Activated T-cell treated with anti-CD3 and anti-CD28 coated beads, Interleukin-2, amount 50 U/mL, for 4 hours (primary cell): Measurements from ENCODE around the gene CIDEA. TPM values are rescaled to one million over a fixed set of nuclear protein-coding genes. Genes with fewer than 3 reads are reported as not detected.

ENCODE experiments used
- ATAC-seq, 2 donors: fragments of 200-7000 bp; cut with Tn5 transposase; one replicate each; pipeline ENCODE4 v1.10.0; 2021
- DNase-seq: peaks from one replicate; pipeline ENCODE4 v3.0.0-alpha.2; 2020
- H3K27me3 Mint-ChIP-seq: one replicate; pipeline ENCODE4 v1.8.0; 2021; ENCODE audit warnings: low read depth, mixed read lengths
- H3K36me3 Mint-ChIP-seq: one replicate; pipeline ENCODE4 v1.8.0; 2022; ENCODE audit warnings: mixed read lengths; ENCODE audit not compliant: insufficient read depth
- H3K4me1 Mint-ChIP-seq: one replicate; pipeline ENCODE4 v1.8.0; 2021; ENCODE audit warnings: low read depth, mixed read lengths
- H3K4me3 Mint-ChIP-seq: one replicate; pipeline ENCODE4 v1.8.0; 2021; ENCODE audit warnings: mild to moderate bottlenecking, moderate library complexity, mixed read lengths
- H3K9me3 Mint-ChIP-seq: one replicate; pipeline ENCODE4 v1.8.0; 2021; ENCODE audit warnings: mixed read lengths
- total RNA-seq, 3 donors: library from RNA; stranded (reverse); gene quantifications; one replicate each; pipeline ENCODE4 v1.2.1, GENCODE V29; 2021

Gene CIDEA
- total RNA-seq, 3 donors from 2014 or later: not detected

- no peak overlapping the region for H3K4me3 Mint-ChIP-seq
- ATAC-seq (no peak), DNase-seq (no peak)
- no peaks in the 10 kb centered on the region for H3K36me3 Mint-ChIP-seq
- H3K4me1 Mint-ChIP-seq: peaks cover 2% of the 10 kb centered on the region
- H3K27me3 Mint-ChIP-seq: peaks cover 15% of the 10 kb centered on the region
- no peaks in the 10 kb centered on the region for H3K9me3 Mint-ChIP-seq
These were observed 22.8 kb downstream of the CIDEA start for GRCh38 chr18:12276736-12277554.

GRCh38 chr18:12278215-12278671 lies 24.1 kb downstream of the CIDEA start:
- DNase-seq: no peak
- ATAC-seq: no peak
- H3K4me1 Mint-ChIP-seq: no peaks in the 10 kb centered on the region
- H3K36me3 Mint-ChIP-seq: no peaks in the 10 kb centered on the region
- no peaks in the 10 kb centered on the region for H3K9me3 Mint-ChIP-seq
- H3K4me3 Mint-ChIP-seq: no peak overlapping the region
- peaks cover 12% of the 10 kb centered on the region for H3K27me3 Mint-ChIP-seq

- H3K4me1 Mint-ChIP-seq: no peaks in the 10 kb centered on the region
- no peak overlapping the region for H3K4me3 Mint-ChIP-seq
- ATAC-seq (no peak), DNase-seq (no peak)
- peaks cover 10% of the 10 kb centered on the region for H3K27me3 Mint-ChIP-seq
- H3K36me3 Mint-ChIP-seq: no peaks in the 10 kb centered on the region
- H3K9me3 Mint-ChIP-seq: no peaks in the 10 kb centered on the region
These were observed 24.9 kb downstream of the CIDEA start for GRCh38 chr18:12278741-12279682.

GRCh38 chr18:12279781-12280531 lies 25.8 kb downstream of the CIDEA start:
- Mint-ChIP-seq H3K4me1 (no peaks in the 10 kb centered on the region), H3K4me3 (no peak overlapping the region), H3K9me3 (no peaks in the 10 kb centered on the region), H3K27me3 (peaks cover 13% of the 10 kb centered on the region), H3K36me3 (no peaks in the 10 kb centered on the region)
- DNase-seq (no peak), ATAC-seq (no peak)

- no peak for DNase-seq
- no peak for ATAC-seq
- Mint-ChIP-seq H3K27me3 (peaks cover 10% of the 10 kb centered on the region), H3K9me3 (no peaks in the 10 kb centered on the region), H3K4me1 (no peaks in the 10 kb centered on the region), H3K4me3 (no peak overlapping the region), H3K36me3 (no peaks in the 10 kb centered on the region)
These were observed 27.7 kb downstream of the CIDEA start for GRCh38 chr18:12281861-12282260.

GRCh38 chr18:12282442-12283039 lies 28.4 kb downstream of the CIDEA start:
- Mint-ChIP-seq H3K4me1 (no peaks in the 10 kb centered on the region), H3K9me3 (no peaks in the 10 kb centered on the region), H3K36me3 (no peaks in the 10 kb centered on the region)

GRCh38 chr18:12283256-12283655 lies 29.1 kb downstream of the CIDEA start:
- ATAC-seq (no peak), DNase-seq (no peak)
- H3K27me3 Mint-ChIP-seq: peaks cover 19% of the 10 kb centered on the region
- H3K36me3 Mint-ChIP-seq: no peaks in the 10 kb centered on the region
- no peak overlapping the region for H3K4me3 Mint-ChIP-seq
- H3K9me3 Mint-ChIP-seq: no peaks in the 10 kb centered on the region
- H3K4me1 Mint-ChIP-seq: peaks cover 2% of the 10 kb centered on the region

More at GRCh38 chr18:12282442-12283039, 28.4 kb downstream of the CIDEA start:
- DNase-seq: no peak
- ATAC-seq: no peak
- Mint-ChIP-seq H3K4me3 (no peak overlapping the region), H3K27me3 (peaks cover 12% of the 10 kb centered on the region)

GRCh38 chr18:12283666-12284065 lies 29.5 kb downstream of the CIDEA start:
- Mint-ChIP-seq H3K4me1 (peaks cover 2% of the 10 kb centered on the region), H3K27me3 (peaks cover 23% of the 10 kb centered on the region), H3K4me3 (no peak overlapping the region), H3K36me3 (no peaks in the 10 kb centered on the region), H3K9me3 (no peaks in the 10 kb centered on the region)
- no peak for DNase-seq
- ATAC-seq: no peak

- ATAC-seq: no peak
- Mint-ChIP-seq H3K4me1 (peaks cover 2% of the 10 kb centered on the region), H3K27me3 (peaks cover 43% of the 10 kb centered on the region), H3K36me3 (no peaks in the 10 kb centered on the region), H3K9me3 (no peaks in the 10 kb centered on the region), H3K4me3 (no peak overlapping the region)
- no peak for DNase-seq
These were observed 33.0 kb downstream of the CIDEA start for GRCh38 chr18:12287131-12287681.

GRCh38 chr18:12287684-12288402 lies 33.7 kb downstream of the CIDEA start:
- DNase-seq: no peak
- Mint-ChIP-seq H3K36me3 (no peaks in the 10 kb centered on the region), H3K4me3 (no peak overlapping the region), H3K9me3 (no peaks in the 10 kb centered on the region), H3K4me1 (peaks cover 2% of the 10 kb centered on the region), H3K27me3 (peaks cover 43% of the 10 kb centered on the region)
- ATAC-seq: peak in 1 of 2 donors; percentile 18

GRCh38 chr18:12288403-12288755 lies 34.2 kb downstream of the CIDEA start:
- peaks cover 43% of the 10 kb centered on the region for H3K27me3 Mint-ChIP-seq

GRCh38 chr18:12290086-12290485 lies 35.9 kb downstream of the CIDEA start:
- peaks cover 44% of the 10 kb centered on the region for H3K27me3 Mint-ChIP-seq
- H3K36me3 Mint-ChIP-seq: no peaks in the 10 kb centered on the region
- no peaks in the 10 kb centered on the region for H3K9me3 Mint-ChIP-seq
- peaks cover 2% of the 10 kb centered on the region for H3K4me1 Mint-ChIP-seq
- no peak overlapping the region for H3K4me3 Mint-ChIP-seq
- no peak for ATAC-seq
- DNase-seq: no peak

More at GRCh38 chr18:12288403-12288755, 34.2 kb downstream of the CIDEA start:
- ATAC-seq (no peak), DNase-seq (no peak)
- H3K4me3 Mint-ChIP-seq: no peak overlapping the region
- H3K36me3 Mint-ChIP-seq: no peaks in the 10 kb centered on the region
- H3K4me1 Mint-ChIP-seq: peaks cover 2% of the 10 kb centered on the region
- H3K9me3 Mint-ChIP-seq: no peaks in the 10 kb centered on the region

GRCh38 chr18:12291161-12291560 lies 37.0 kb downstream of the CIDEA start:
- Mint-ChIP-seq H3K9me3 (no peaks in the 10 kb centered on the region), H3K27me3 (peaks cover 45% of the 10 kb centered on the region), H3K4me1 (peaks cover 2% of the 10 kb centered on the region), H3K4me3 (no peak overlapping the region), H3K36me3 (no peaks in the 10 kb centered on the region)
- no peak for DNase-seq
- no peak for ATAC-seq
